Calu3 (cell line): ENCODE measurements around the gene LIN7A. TPM values are rescaled to one million over a fixed set of nuclear protein-coding genes. Genes with fewer than 3 reads are reported as not detected.

ENCODE experiments used
- BruUV-seq: library from RNA; stranded (reverse); fragments of 400-500 nt; replicated peaks from 2 replicates; lab custom pipeline; 2021; lab: Mats Ljungman, UMichigan
- CTCF ChIA-PET: fragments of 300-600 bp; sonication (Branson Sonifier 250); formaldehyde crosslinking; loops from one replicate; lab custom pipeline; 2022; ENCODE audit warnings: antibody characterized with exemption; lab: Charles Lee
- DNase-seq: peaks from one replicate; pipeline ENCODE4 v3.0.0; 2022
- H3K27ac Mint-ChIP-seq: one replicate; pipeline ENCODE4 v1.8.0; 2022; ENCODE audit warnings: mixed read lengths; ENCODE audit not compliant: unreplicated experiment
- H3K27me3 Mint-ChIP-seq: one replicate; pipeline ENCODE4 v1.8.0; 2022; ENCODE audit warnings: mixed read lengths; ENCODE audit not compliant: unreplicated experiment
- H3K36me3 Mint-ChIP-seq: one replicate; pipeline ENCODE4 v1.8.0; 2022; ENCODE audit warnings: mild to moderate bottlenecking, moderate library complexity, mixed read lengths; ENCODE audit not compliant: insufficient read depth, unreplicated experiment
- H3K4me1 Mint-ChIP-seq: one replicate; pipeline ENCODE4 v1.8.0; 2022; ENCODE audit warnings: mild to moderate bottlenecking, low read depth, mixed read lengths; ENCODE audit not compliant: unreplicated experiment
- H3K4me3 Mint-ChIP-seq: one replicate; pipeline ENCODE4 v1.8.0; 2022; ENCODE audit warnings: mild to moderate bottlenecking, low read depth, moderate library complexity, mixed read lengths; ENCODE audit not compliant: unreplicated experiment
- H3K9me3 Mint-ChIP-seq: one replicate; pipeline ENCODE4 v1.8.0; 2022; ENCODE audit warnings: low read depth, mixed read lengths; ENCODE audit not compliant: unreplicated experiment
- CTCF ChIP-seq: fragments of 200-600 bp; IDR thresholded peaks from one replicate; pipeline ENCODE4 v1.8.0; 2022; ENCODE audit warnings: antibody characterized with exemption; ENCODE audit not compliant: unreplicated experiment
- intact Hi-C: fragments of 100-400 bp; cut with micrococcal nuclease; formaldehyde crosslinking; loops from one replicate; pipeline ENCODE4 v1.10.0; 2022; ENCODE audit not compliant: unreplicated experiment
- total RNA-seq: library from RNA; stranded (reverse); gene quantifications from 2 replicates; pipeline ENCODE4 v1.2.3, GENCODE V29; 2022

LIN7A gene
- total RNA-seq, 1 experiment from 2014 or later: 0.73 TPM

GRCh38 chr12:80769553-80770140 lies 168.1 kb downstream of the LIN7A start:
- BruUV-seq: no TSS peak
- peaks cover 2% of the 10 kb centered on the region for H3K9me3 Mint-ChIP-seq
- DNase-seq: no peak
- H3K4me3 Mint-ChIP-seq: no peak overlapping the region
- no peak for TF ChIP-seq CTCF
- H3K4me1 Mint-ChIP-seq: no peaks in the 10 kb centered on the region
- H3K36me3 Mint-ChIP-seq: peaks cover 5% of the 10 kb centered on the region
- H3K27ac Mint-ChIP-seq: no peak overlapping the region
- no peaks in the 10 kb centered on the region for H3K27me3 Mint-ChIP-seq
- CTCF ChIA-PET: no interaction called here
- intact Hi-C loops: loop anchor here (10.0 kb wide), 2 partner anchors 455 to 1365 kb away; no protein-coding TSS in a partner anchor

GRCh38 chr12:80766897-80767296 lies 170.8 kb downstream of the LIN7A start:
- TF ChIP-seq CTCF: no peak
- H3K4me1 Mint-ChIP-seq: no peaks in the 10 kb centered on the region
- H3K36me3 Mint-ChIP-seq: peaks cover 5% of the 10 kb centered on the region
- no peaks in the 10 kb centered on the region for H3K27me3 Mint-ChIP-seq
- no TSS peak for BruUV-seq
- H3K9me3 Mint-ChIP-seq: peaks cover 2% of the 10 kb centered on the region
- no peak overlapping the region for H3K4me3 Mint-ChIP-seq
- intact Hi-C loops: loop anchor here (10.0 kb wide), 2 partner anchors 452 to 1362 kb away; no protein-coding TSS in a partner anchor
- no peak for DNase-seq
- CTCF ChIA-PET: no interaction called here
- H3K27ac Mint-ChIP-seq: no peak overlapping the region

GRCh38 chr12:80766210-80766609 lies 171.5 kb downstream of the LIN7A start:
- no peak for DNase-seq
- intact Hi-C loops: loop anchor here (10.0 kb wide), 2 partner anchors 451 to 1361 kb away; no protein-coding TSS in a partner anchor
- CTCF ChIA-PET: interaction anchor here (0.6 kb wide), 1 partner anchor 8 kb away, joined by 4 read pairs; no protein-coding TSS in a partner anchor
- H3K4me1 Mint-ChIP-seq: no peaks in the 10 kb centered on the region
- no peak for TF ChIP-seq CTCF
- no peak overlapping the region for H3K27ac Mint-ChIP-seq
- no TSS peak for BruUV-seq
- no peaks in the 10 kb centered on the region for H3K9me3 Mint-ChIP-seq
- peaks cover 5% of the 10 kb centered on the region for H3K36me3 Mint-ChIP-seq
- no peaks in the 10 kb centered on the region for H3K27me3 Mint-ChIP-seq
- H3K4me3 Mint-ChIP-seq: no peak overlapping the region

GRCh38 chr12:80763874-80764273 lies 173.9 kb downstream of the LIN7A start:
- H3K9me3 Mint-ChIP-seq: no peaks in the 10 kb centered on the region
- peak; percentile 39 for DNase-seq
- no TSS peak for BruUV-seq
- peak; percentile 36 for TF ChIP-seq CTCF
- no peak overlapping the region for H3K4me3 Mint-ChIP-seq
- H3K27me3 Mint-ChIP-seq: no peaks in the 10 kb centered on the region
- intact Hi-C loops: loop anchor here (1.0 to 10.0 kb wide), 4 partner anchors 291 to 1359 kb away; no protein-coding TSS in a partner anchor
- H3K36me3 Mint-ChIP-seq: no peaks in the 10 kb centered on the region
- CTCF ChIA-PET: interaction anchor here (1.2 to 1.6 kb wide), 2 partner anchors 451 to 494 kb away, joined by 3 read pairs; no protein-coding TSS in a partner anchor
- H3K27ac Mint-ChIP-seq: no peak overlapping the region
- H3K4me1 Mint-ChIP-seq: no peaks in the 10 kb centered on the region
